K562 (cell line): ENCODE measurements around the gene ANKS3. TPM values are rescaled to one million over a fixed set of nuclear protein-coding genes. Genes with fewer than 3 reads are reported as not detected.

Source experiments
- ATAC-seq: fragments of 200-7000 bp; cut with Tn5 transposase; 3 replicates; pipeline ENCODE4 v1.9.1; 2020; ENCODE audit warnings: moderate library complexity
- BruUV-seq: library from RNA; stranded (reverse); fragments of 400-500 nt; replicated peaks from 2 replicates; lab custom pipeline; 2021; lab: Mats Ljungman, UMichigan
- CTCF ChIA-PET: fragments of 300-600 bp; formaldehyde crosslinking; extraction: SDS; loops from one replicate; lab custom pipeline; 2021; ENCODE audit warnings: low intra/inter-chr PET ratio; lab: Yijun Ruan, JAX
- POLR2A ChIA-PET: fragments of 300-600, 350-650 bp; sonication (Branson Sonifier 250); formaldehyde crosslinking; extraction: SDS; loops from one replicate; lab custom pipeline; 2021; ENCODE audit warnings: antibody characterized with exemption, inconsistent platforms; lab: Yijun Ruan, JAX
- DNase-seq, 4 experiments: peaks; one replicate each; pipeline versions ENCODE4 v3.0.0 to v3.0.0-alpha.2; 2011 to 2018; ENCODE audit warnings: low spot score in 3 of 4, mixed read lengths in 3 of 4; ENCODE audit errors: extremely low read depth in 1 of 4
- FAIRE-seq: peaks from 2 replicates; lab custom pipeline; 2011; peaks lifted over from hg19 to GRCh38; lab: Jason Lieb, UNC
- H2AFZ ChIP-seq: 2 replicates; pipeline ENCODE4 v1.6.0; 2011; ENCODE audit warnings: low read depth, low read length, control low read depth, inconsistent platforms
- H3K27ac ChIP-seq: fragments of 200-600 bp; 3 replicates; pipeline ENCODE4 v1.8.0; 2011; ENCODE audit warnings: low read depth, mild to moderate bottlenecking, control low read depth, inconsistent platforms, low read length, moderate library complexity, mixed read lengths; ENCODE audit errors: extremely low read depth
- H3K27me3 ChIP-seq, 2 experiments: fragments of 300-600 bp in 1 of 2; 2 replicates in 1 of 2; 3 replicates in 1 of 2; pipeline versions ENCODE4 v1.6.0 to v1.8.0; 2011; ENCODE audit warnings: inconsistent platforms in 2 of 2, low read length in 2 of 2, mild to moderate bottlenecking in 1 of 2, mixed read lengths in 1 of 2, moderate library complexity in 1 of 2; ENCODE audit not compliant: control insufficient read depth in 2 of 2, insufficient read depth in 2 of 2
- H3K36me3 ChIP-seq: fragments of 300-600 bp; 3 replicates; pipeline ENCODE4 v1.8.0; 2011; ENCODE audit warnings: mild to moderate bottlenecking, low read length, inconsistent platforms; ENCODE audit not compliant: control insufficient read depth, insufficient read depth
- H3K4me1 ChIP-seq, 2 experiments: fragments of 200-600 bp in 1 of 2; replicated peaks in 1 of 2; 2 replicates in 1 of 2; 3 replicates in 1 of 2; pipeline versions ENCODE4 v1.5.1 to v1.8.0; 2011; ENCODE audit warnings: inconsistent platforms in 2 of 2, low read length in 2 of 2, mild to moderate bottlenecking in 1 of 2, mixed read lengths in 1 of 2, moderate library complexity in 1 of 2; ENCODE audit not compliant: control insufficient read depth in 2 of 2, insufficient read depth in 2 of 2
- H3K4me2 ChIP-seq: 2 replicates; pipeline ENCODE4 v1.6.1; 2011; ENCODE audit warnings: low read length, control low read depth, inconsistent platforms, mixed read lengths; ENCODE audit not compliant: insufficient read depth
- H3K4me3 ChIP-seq: fragments of 200-600 bp; sonication (generic), shearing (Covaris generic); 2 replicates; pipeline ENCODE4 v1.5.1; 2016; ENCODE audit warnings: control low read depth, inconsistent platforms
- H3K79me2 ChIP-seq: fragments of 200-600 bp; 3 replicates; pipeline ENCODE4 v1.8.0; 2011; ENCODE audit warnings: low read length, inconsistent platforms; ENCODE audit not compliant: control insufficient read depth, insufficient read depth
- H3K9ac ChIP-seq, 2 experiments: 2 replicates each; pipeline versions ENCODE4 v1.6.0 to v1.6.1; 2011; ENCODE audit warnings: low read depth in 2 of 2, low read length in 2 of 2, control low read depth in 1 of 2, inconsistent platforms in 1 of 2, mild to moderate bottlenecking in 1 of 2, mixed read lengths in 1 of 2; ENCODE audit not compliant: insufficient read depth in 1 of 2
- H3K9me1 ChIP-seq: one replicate; pipeline ENCODE4 v1.6.0; 2011; ENCODE audit warnings: inconsistent platforms, mild to moderate bottlenecking, low read length, moderate library complexity; ENCODE audit not compliant: control insufficient read depth, insufficient read depth
- H3K9me3 ChIP-seq: replicated peaks from 2 replicates; pipeline ENCODE4 v1.5.1; 2011; ENCODE audit warnings: low read depth, low read length, inconsistent platforms; ENCODE audit not compliant: control insufficient read depth, insufficient read depth
- H4K20me1 ChIP-seq: replicated peaks from 2 replicates; pipeline ENCODE4 v1.6.1; 2011; ENCODE audit warnings: low read length, inconsistent platforms, mixed read lengths; ENCODE audit not compliant: control insufficient read depth, insufficient read depth
- CBX3 ChIP-seq, 2 experiments: IDR thresholded peaks; 1 replicate in 1 of 2; 2 replicates in 1 of 2; pipeline ENCODE4 v1.6.1; 2012; ENCODE audit warnings: inconsistent platforms in 2 of 2, low read length in 2 of 2, borderline replicate concordance in 1 of 2, control low read depth in 1 of 2
- CBX8 ChIP-seq: fragments of 200-600 bp; sonication (generic); IDR thresholded peaks from 2 replicates; pipeline ENCODE4 v1.6.1; 2012; ENCODE audit warnings: borderline replicate concordance, mixed run types, low read depth, mild to moderate bottlenecking, moderate library complexity, mixed read lengths, low read length, control low read depth, inconsistent platforms; ENCODE audit not compliant: poor library complexity, severe bottlenecking; ENCODE audit errors: extremely low read depth
- ESRRA ChIP-seq: fragments of 450-650 bp; IDR thresholded peaks from 2 replicates; pipeline ENCODE4 v1.6.1; 2014; ENCODE audit warnings: low read depth, mild to moderate bottlenecking, moderate library complexity, borderline replicate concordance
- HBP1 ChIP-seq: fragments of 450-650 bp; formaldehyde crosslinking; IDR thresholded peaks from 2 replicates; pipeline ENCODE4 v1.4.0; 2022; ENCODE audit warnings: missing genetic modification characterization
- HNRNPUL1 ChIP-seq: fragments of 200-400 bp; formaldehyde crosslinking; IDR thresholded peaks from 2 replicates; pipeline ENCODE4 v1.6.1; 2017; ENCODE audit warnings: low read length
- IFI16 ChIP-seq: fragments of 250-450 bp; sonication (Bioruptor Pico); IDR thresholded peaks from 2 replicates; pipeline ENCODE4 v2.1.2; 2022; ENCODE audit warnings: mild to moderate bottlenecking, inconsistent platforms
- KAT8 ChIP-seq: fragments of 450-650 bp; IDR thresholded peaks from 2 replicates; pipeline ENCODE4 v1.6.1; 2016; ENCODE audit warnings: low read depth, mild to moderate bottlenecking
- KDM1A ChIP-seq, 2 experiments: fragments of 450-650 bp; IDR thresholded peaks; 2 replicates each; pipeline ENCODE4 v1.6.1; 2016; ENCODE audit warnings: mild to moderate bottlenecking in 2 of 2
- MEF2A ChIP-seq: IDR thresholded peaks from 2 replicates; pipeline ENCODE4 v1.6.1; 2011; ENCODE audit warnings: low read depth, mild to moderate bottlenecking, low read length, moderate library complexity; ENCODE audit not compliant: control insufficient read depth
- MXD1 ChIP-seq: fragments of 250-450 bp; sonication (Bioruptor Pico); IDR thresholded peaks from 2 replicates; pipeline ENCODE4 v1.8.0; 2021; ENCODE audit warnings: borderline replicate concordance, mild to moderate bottlenecking, moderate library complexity; ENCODE audit not compliant: poor library complexity, severe bottlenecking
- PCBP2 ChIP-seq: fragments of 200-400 bp; formaldehyde crosslinking; IDR thresholded peaks from 2 replicates; pipeline ENCODE4 v1.6.1; 2018; ENCODE audit warnings: low read length, low read depth, mild to moderate bottlenecking, moderate library complexity; ENCODE audit not compliant: poor library complexity, severe bottlenecking
- POLR2G ChIP-seq: fragments of 200-400 bp; formaldehyde crosslinking; IDR thresholded peaks from 2 replicates; pipeline ENCODE4 v1.6.1; 2017; ENCODE audit warnings: low read depth, mild to moderate bottlenecking, antibody characterized with exemption, low read length, moderate library complexity
- PTTG1 ChIP-seq: fragments of 450-650 bp; IDR thresholded peaks from 2 replicates; pipeline ENCODE4 v1.6.1; 2016; ENCODE audit warnings: low read depth, mild to moderate bottlenecking, missing genetic modification characterization, missing compliant biosample characterization
- RBM25 ChIP-seq: fragments of 200-400 bp; formaldehyde crosslinking; IDR thresholded peaks from 2 replicates; pipeline ENCODE4 v1.6.1; 2018; ENCODE audit warnings: low read length, low read depth, moderate library complexity; ENCODE audit not compliant: severe bottlenecking
- SMARCC2 ChIP-seq: fragments of 450-650 bp; IDR thresholded peaks from 2 replicates; pipeline ENCODE4 v1.6.1; 2017; ENCODE audit warnings: antibody characterized with exemption, moderate library complexity, mild to moderate bottlenecking, low read depth
- ZNF134 ChIP-seq: fragments of 250-450 bp; sonication (Bioruptor Pico); conservative IDR thresholded peaks from 2 replicates; pipeline ENCODE4 v1.4.0; 2020
- ZNF431 ChIP-seq: sonication (generic); formaldehyde crosslinking; IDR thresholded peaks from 2 replicates; pipeline ENCODE4 v1.8.0; 2022; ENCODE audit warnings: mild to moderate bottlenecking, missing genetic modification reagents
- WGBS: fragments of 100-300 bp; shearing (Covaris generic); methylation state at CpG from one replicate; pipeline ENCODE4 v1.1.6; 2016; ENCODE audit warnings: low coverage, mixed read lengths; ENCODE audit not compliant: insufficient coverage; ENCODE audit errors: missing lambda C conversion rate; 5-methylcytosine and 5-hydroxymethylcytosine counted together
- in situ Hi-C: fragments of 300-500 bp; cut with MboI; formaldehyde crosslinking; loops from 4 replicates; pipeline ENCODE4 v1.15.0; 2018; ENCODE audit warnings: inconsistent platforms, mixed read lengths
- intact Hi-C: fragments of 100-400 bp; cut with micrococcal nuclease; formaldehyde crosslinking; loops from 2 replicates; pipeline ENCODE4 v1.14.2; 2022
- polyA plus RNA-seq, 8 experiments: library from polyadenylated mRNA; depleted of rRNA in 4 of 8; stranded (reverse) in 5 of 8; unstranded in 3 of 8; fragments of >200 nt; fragmentation: Nextera tagmentation in 2 of 8; fragmentation: Illumina TruSeq in 1 of 8; extraction: Ambion mirVana in 2 of 8; extraction: Trizol in 1 of 8; gene quantifications; 2 replicates each; pipeline versions ENCODE4 v1.2.1 to v1.2.3, GENCODE V29; 2011 to 2014; ENCODE audit warnings: inconsistent platforms in 1 of 8, missing spikeins in 1 of 8
- total RNA-seq, 7 experiments: library from RNA; depleted of rRNA in 6 of 7; stranded (reverse); fragments of >200 nt in 6 of 7; fragmentation: Illumina TruSeq in 2 of 7; extraction: Trizol in 2 of 7; gene quantifications; 2 replicates each; pipeline versions ENCODE4 v1.2.1 to v1.2.3, GENCODE V29; 2011 to 2021; ENCODE audit warnings: low replicate concordance in 1 of 7
- TF ChIP-seq, protein P1 (sequence below): fragments of 250-450 bp; sonication (Bioruptor Pico); IDR thresholded peaks from 2 replicates; pipeline ENCODE4 v1.9.0; 2021; ENCODE audit warnings: mild to moderate bottlenecking
- TF ChIP-seq, protein P2 (sequence below): fragments of 450-650 bp; formaldehyde crosslinking; IDR thresholded peaks from 2 replicates; pipeline ENCODE4 v1.4.0; 2022; ENCODE audit warnings: mild to moderate bottlenecking, moderate library complexity

Gene ANKS3
- total and polyA plus RNA-seq, 9 of the 15 experiments (the other 6 are each of a cell fraction or from before 2014, with no cell fraction given) = 0.43 to 25.7 (median 14.8) TPM

DNA sequence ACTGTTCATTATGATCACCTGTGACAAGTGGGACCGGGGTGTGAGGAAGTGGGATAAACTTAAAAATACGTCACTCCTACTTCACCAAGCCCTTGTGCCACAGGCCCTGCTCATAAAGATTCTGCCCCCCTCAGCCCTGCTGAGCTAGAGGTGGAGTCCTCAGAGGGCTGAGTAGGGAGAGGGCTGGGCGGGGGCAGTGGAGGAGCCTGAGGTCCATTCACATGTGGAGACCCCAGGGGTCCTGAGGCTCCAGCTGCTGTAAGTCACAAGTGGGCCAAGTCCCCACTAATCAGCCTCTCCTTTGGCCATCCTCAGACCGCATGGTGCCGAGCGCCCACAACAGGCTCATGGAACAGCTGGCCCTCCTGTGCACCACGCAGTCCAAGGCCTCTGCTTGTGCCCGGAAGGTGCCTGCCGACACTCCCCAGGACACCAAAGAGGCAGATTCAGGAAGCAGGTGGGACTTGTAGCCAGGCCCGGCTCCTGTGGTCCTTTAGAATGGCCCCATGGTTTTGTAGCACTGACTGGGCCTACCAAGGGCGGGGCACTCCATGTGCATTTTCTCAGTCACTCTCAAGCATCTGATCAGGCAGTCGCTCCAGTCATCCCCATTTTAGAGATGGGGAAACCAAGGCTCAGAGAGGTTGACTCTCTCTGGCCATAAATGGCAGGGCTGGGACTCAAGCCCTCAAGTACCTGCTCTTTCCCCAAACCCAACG, 10.6 kb upstream of the ANKS3 start:
- no peak overlapping the region for H2AFZ ChIP-seq
- H3K4me1 ChIP-seq = peaks cover 0 to 24% of the 10 kb centered on the region in 2 experiments; a peak in 2 of 5 replicates
- H3K79me2 ChIP-seq = no peaks in the 10 kb centered on the region
- no peak for FAIRE-seq
- peak overlapping the region in 1 of 2 experiments; percentile 71; a peak in 1 of 4 replicates for H3K9ac ChIP-seq
- no peak for DNase-seq
- no peaks in the 10 kb centered on the region for H3K9me1 ChIP-seq
- no peaks in the 10 kb centered on the region for H3K27me3 ChIP-seq
- no peak for ATAC-seq
- no TSS peak for BruUV-seq
- no peak overlapping the region for H3K4me3 ChIP-seq
- H3K9me3 ChIP-seq = no peaks in the 10 kb centered on the region
- no peak overlapping the region for H3K4me2 ChIP-seq
- ChIA-PET POLR2A (interaction anchor here (0.6 kb wide), 1 partner anchor 233 kb away, joined by 3 read pairs; no protein-coding TSS in a partner anchor), CTCF (no interaction called here)
- WGBS = 67% methylated on average over 13 of the region's 13 CpGs
- no peaks in the 10 kb centered on the region for H3K36me3 ChIP-seq
- H3K27ac ChIP-seq = no peak overlapping the region
- no peaks in the 10 kb centered on the region for H4K20me1 ChIP-seq
- in situ Hi-C loops (no loop called here), intact Hi-C loops (no loop called here)
- TF ChIP-seq KAT8 (no peak), CBX8 (no peak), HNRNPUL1 (no peak), KDM1A (IDR thresholded peaks at IDR 0.05) (peak in 1 of 2 experiments; percentile 55; a peak in 2 of 4 replicates), HBP1 (CRISPR knock-in tag) (no peak), PTTG1 (no peak), CBX3 (IDR thresholded peaks at IDR 0.05; ENCODE audit: borderline replicate concordance in 1 of 2, low read length in 2 of 2) (peak in 1 of 2 experiments; percentile 22; a peak in 1 of 3 replicates), ZNF431 (CRISPR knock-in tag) (no peak), SMARCC2 (no peak), MXD1 (CRISPR knock-in tag) (no peak), POLR2G (0 out of 2 replicates have a peak, but pooled peaks have one; percentile 24), MEF2A (no peak), ESRRA (no peak), ZNF134 (CRISPR knock-in tag) (no peak), RBM25 (peak; percentile 34), PCBP2 (no peak), IFI16 (CRISPR knock-in tag) (no peak)
- TF ChIP-seq, protein P1, sequence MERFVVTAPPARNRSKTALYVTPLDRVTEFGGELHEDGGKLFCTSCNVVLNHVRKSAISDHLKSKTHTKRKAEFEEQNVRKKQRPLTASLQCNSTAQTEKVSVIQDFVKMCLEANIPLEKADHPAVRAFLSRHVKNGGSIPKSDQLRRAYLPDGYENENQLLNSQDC (CRISPR knock-in tag) = no peak
- TF ChIP-seq, protein P2, sequence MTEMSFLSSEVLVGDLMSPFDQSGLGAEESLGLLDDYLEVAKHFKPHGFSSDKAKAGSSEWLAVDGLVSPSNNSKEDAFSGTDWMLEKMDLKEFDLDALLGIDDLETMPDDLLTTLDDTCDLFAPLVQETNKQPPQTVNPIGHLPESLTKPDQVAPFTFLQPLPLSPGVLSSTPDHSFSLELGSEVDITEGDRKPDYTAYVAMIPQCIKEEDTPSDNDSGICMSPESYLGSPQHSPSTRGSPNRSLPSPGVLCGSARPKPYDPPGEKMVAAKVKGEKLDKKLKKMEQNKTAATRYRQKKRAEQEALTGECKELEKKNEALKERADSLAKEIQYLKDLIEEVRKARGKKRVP (CRISPR knock-in tag) = no peak
